ENCODE results near the gene SYCP2.

SYCP2 gene

DNA sequence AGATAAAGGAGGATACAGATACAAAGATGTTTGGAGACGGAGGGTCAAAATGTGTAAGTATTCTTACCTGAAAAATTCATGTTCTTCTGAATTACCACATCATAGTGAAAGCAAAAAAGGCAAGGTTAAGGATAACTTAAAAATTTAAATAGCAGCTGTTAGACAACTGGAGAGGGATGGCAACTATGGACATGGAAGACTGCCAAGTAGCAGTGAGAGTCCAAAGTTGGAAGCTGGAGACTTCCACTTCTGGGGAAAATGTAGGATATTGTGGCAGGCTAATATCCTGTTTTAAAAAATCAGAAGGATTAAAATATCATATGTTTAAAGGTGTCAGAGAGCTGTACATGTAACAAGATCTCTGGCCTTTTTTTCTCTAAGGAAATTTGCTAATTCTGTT is 29.8 kb downstream of the SYCP2 start:
- H2AFZ ChIP-seq (ENCODE audit: low read depth, low read length): no peak overlapping the region

DNA sequence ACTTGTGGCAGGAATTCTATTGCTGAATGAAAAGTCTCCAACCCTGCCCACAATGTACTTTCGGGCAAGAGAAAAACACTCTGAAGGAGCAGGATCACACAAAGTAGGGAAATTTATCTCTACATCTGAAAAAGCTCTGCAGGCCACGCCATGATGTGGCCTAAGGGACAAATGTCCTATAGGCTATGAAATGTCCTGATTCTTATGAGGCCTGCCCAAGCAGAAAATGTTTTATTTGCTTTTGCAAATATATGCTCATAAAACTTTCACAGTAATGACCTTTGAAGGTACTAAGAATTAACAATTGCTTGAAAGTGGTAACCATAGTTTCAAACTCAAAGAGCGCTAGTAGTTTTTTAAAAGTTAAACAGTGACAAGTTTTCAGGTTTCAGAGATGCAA is 31.0 kb downstream of the SYCP2 start:
- 78% methylated on average over 3 of the region's 3 CpGs for WGBS
- no peak overlapping the region for H3K4me3 ChIP-seq (ENCODE audit: insufficient read depth in 1 of 2, low read depth in 1 of 2, low read length in 2 of 2)

More for the DNA sequence above, 29.8 kb downstream of the SYCP2 start:
- Histone ChIP-seq H4K8ac (ENCODE audit: low read length) (no peak overlapping the region), H3K14ac (ENCODE audit: low read length in 2 of 2) (no peak overlapping the region), H3K18ac (ENCODE audit: low read depth in 1 of 2, low read length in 2 of 2) (no peak overlapping the region), H3K9ac (ENCODE audit: low read length) (no peak overlapping the region), H3K9me3 (ENCODE audit: control insufficient read depth, low read length) (no peaks in the 10 kb centered on the region), H3K4me3 (ENCODE audit: insufficient read depth in 1 of 2, low read depth in 1 of 2, low read length in 2 of 2) (no peak overlapping the region), H3K79me1 (replicated peaks; ENCODE audit: low read length, poor library complexity, severe bottlenecking) (no peaks in the 10 kb centered on the region), H3K36me3 (ENCODE audit: control insufficient read depth in 1 of 2, insufficient read depth in 2 of 2, low read depth in 1 of 2, low read length in 2 of 2) (no peaks in the 10 kb centered on the region), H2BK15ac (ENCODE audit: low read depth, poor library complexity, severe bottlenecking) (no peak overlapping the region), H3K27me3 (ENCODE audit: control insufficient read depth in 1 of 2, insufficient read depth in 1 of 2, low read length in 2 of 2) (no peaks in the 10 kb centered on the region), H2BK5ac (ENCODE audit: low read depth, low read length, poor library complexity, severe bottlenecking) (no peak overlapping the region), H3K27ac (ENCODE audit: low read length, poor library complexity, severe bottlenecking) (no peak overlapping the region), H3K4me1 (ENCODE audit: control insufficient read depth, insufficient read depth, low read depth, low read length) (no peaks in the 10 kb centered on the region), H2BK12ac (ENCODE audit: low read length in 2 of 2) (no peak overlapping the region), H2BK120ac (ENCODE audit: low read depth, low read length) (no peak overlapping the region), H3K4ac (ENCODE audit: low read depth in 1 of 2, low read length in 2 of 2) (no peak overlapping the region), H3K4me2 (ENCODE audit: low read length, poor library complexity, severe bottlenecking) (no peak overlapping the region), H3K23ac (ENCODE audit: low read length in 2 of 2) (no peak overlapping the region), H2AK5ac (ENCODE audit: low read length, severe bottlenecking) (no peak overlapping the region), H4K91ac (ENCODE audit: low read length) (no peak overlapping the region)
- no peak for DNase-seq
- WGBS: no CpG with 5 or more reads among the region's 1 CpG

DNA sequence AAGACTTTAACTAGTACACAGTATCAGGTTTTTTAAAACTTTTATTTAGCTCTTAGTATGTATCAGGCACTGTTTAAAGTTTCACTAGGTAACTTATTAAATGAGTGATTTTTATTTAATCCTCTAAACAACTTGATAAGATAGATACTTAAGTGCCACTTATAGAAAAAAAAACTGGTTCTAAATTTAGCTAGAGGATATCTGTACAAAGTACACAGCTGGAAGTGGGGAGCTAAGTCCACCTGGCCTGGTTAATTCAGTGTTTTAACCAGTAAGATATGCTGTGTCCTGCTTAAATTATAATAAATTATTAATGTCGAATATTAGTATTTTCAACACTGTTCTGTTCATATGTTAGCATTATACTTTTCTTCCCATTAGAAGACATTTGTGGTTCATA is 37.5 kb downstream of the SYCP2 start:
- Histone ChIP-seq H2BK12ac (ENCODE audit: low read length in 2 of 2) (no peak overlapping the region), H3K14ac (ENCODE audit: low read length in 2 of 2) (no peak overlapping the region), H3K9ac (ENCODE audit: low read length) (no peak overlapping the region), H3K27me3 (ENCODE audit: control insufficient read depth in 1 of 2, insufficient read depth in 1 of 2, low read length in 2 of 2) (no peaks in the 10 kb centered on the region), H3K4me1 (ENCODE audit: control insufficient read depth, insufficient read depth, low read depth, low read length) (no peaks in the 10 kb centered on the region), H2BK120ac (ENCODE audit: low read depth, low read length) (no peak overlapping the region), H3K36me3 (ENCODE audit: control insufficient read depth in 1 of 2, insufficient read depth in 2 of 2, low read depth in 1 of 2, low read length in 2 of 2) (no peaks in the 10 kb centered on the region), H3K4me3 (ENCODE audit: insufficient read depth in 1 of 2, low read depth in 1 of 2, low read length in 2 of 2) (no peak overlapping the region), H3K27ac (ENCODE audit: low read length, poor library complexity, severe bottlenecking) (no peak overlapping the region), H3K18ac (ENCODE audit: low read depth in 1 of 2, low read length in 2 of 2) (no peak overlapping the region), H3K4ac (ENCODE audit: low read depth in 1 of 2, low read length in 2 of 2) (no peak overlapping the region), H2AFZ (ENCODE audit: low read depth, low read length) (no peak overlapping the region), H2BK5ac (ENCODE audit: low read depth, low read length, poor library complexity, severe bottlenecking) (no peak overlapping the region), H3K79me1 (replicated peaks; ENCODE audit: low read length, poor library complexity, severe bottlenecking) (no peaks in the 10 kb centered on the region), H2BK15ac (ENCODE audit: low read depth, poor library complexity, severe bottlenecking) (no peak overlapping the region), H3K4me2 (ENCODE audit: low read length, poor library complexity, severe bottlenecking) (no peak overlapping the region), H3K23ac (ENCODE audit: low read length in 2 of 2) (no peak overlapping the region), H3K9me3 (ENCODE audit: control insufficient read depth, low read length) (no peaks in the 10 kb centered on the region), H4K8ac (ENCODE audit: low read length) (no peak overlapping the region), H2AK5ac (ENCODE audit: low read length, severe bottlenecking) (no peak overlapping the region), H4K91ac (ENCODE audit: low read length) (no peak overlapping the region)
- WGBS: no CpG with 5 or more reads among the region's 1 CpG
- DNase-seq: no peak

More for the DNA sequence above, 31.0 kb downstream of the SYCP2 start:
- Histone ChIP-seq H3K9me3 (ENCODE audit: control insufficient read depth, low read length) (no peaks in the 10 kb centered on the region), H3K27me3 (ENCODE audit: control insufficient read depth in 1 of 2, insufficient read depth in 1 of 2, low read length in 2 of 2) (no peaks in the 10 kb centered on the region), H3K36me3 (ENCODE audit: control insufficient read depth in 1 of 2, insufficient read depth in 2 of 2, low read depth in 1 of 2, low read length in 2 of 2) (no peaks in the 10 kb centered on the region), H3K14ac (ENCODE audit: low read length in 2 of 2) (no peak overlapping the region), H4K8ac (ENCODE audit: low read length) (no peak overlapping the region), H3K79me1 (replicated peaks; ENCODE audit: low read length, poor library complexity, severe bottlenecking) (no peaks in the 10 kb centered on the region), H2BK5ac (ENCODE audit: low read depth, low read length, poor library complexity, severe bottlenecking) (no peak overlapping the region), H3K4me2 (ENCODE audit: low read length, poor library complexity, severe bottlenecking) (no peak overlapping the region), H3K9ac (ENCODE audit: low read length) (no peak overlapping the region), H4K91ac (ENCODE audit: low read length) (no peak overlapping the region), H3K27ac (ENCODE audit: low read length, poor library complexity, severe bottlenecking) (no peak overlapping the region), H2BK12ac (ENCODE audit: low read length in 2 of 2) (no peak overlapping the region), H2AFZ (ENCODE audit: low read depth, low read length) (no peak overlapping the region), H3K18ac (ENCODE audit: low read depth in 1 of 2, low read length in 2 of 2) (no peak overlapping the region), H2BK120ac (ENCODE audit: low read depth, low read length) (no peak overlapping the region), H2BK15ac (ENCODE audit: low read depth, poor library complexity, severe bottlenecking) (no peak overlapping the region), H2AK5ac (ENCODE audit: low read length, severe bottlenecking) (no peak overlapping the region), H3K4me1 (ENCODE audit: control insufficient read depth, insufficient read depth, low read depth, low read length) (no peaks in the 10 kb centered on the region), H3K23ac (ENCODE audit: low read length in 2 of 2) (no peak overlapping the region), H3K4ac (ENCODE audit: low read depth in 1 of 2, low read length in 2 of 2) (no peak overlapping the region)
- no peak for DNase-seq

DNA sequence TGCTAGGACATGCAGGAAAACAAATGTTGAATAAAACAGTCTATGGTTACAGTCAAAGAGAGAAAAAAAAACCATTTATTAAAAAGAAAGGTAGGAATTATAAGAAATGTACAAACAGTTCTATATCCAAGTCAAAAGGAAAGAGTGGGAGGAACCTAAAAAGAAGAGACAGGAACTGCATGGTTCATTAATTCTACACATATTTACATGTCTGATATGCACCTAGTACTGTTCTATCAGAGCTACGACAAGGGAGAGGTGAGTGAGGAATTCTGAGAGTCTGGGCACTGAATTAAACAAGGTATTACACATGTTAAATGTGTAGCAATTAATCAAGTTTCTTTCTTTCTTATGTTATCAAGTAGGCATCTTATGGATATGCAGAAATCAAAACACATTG is 41.9 kb downstream of the SYCP2 start:
- H3K14ac ChIP-seq (ENCODE audit: low read length in 2 of 2): no peak overlapping the region
- WGBS: no CpG with 5 or more reads among the region's 1 CpG

More for the DNA sequence above, 41.9 kb downstream of the SYCP2 start:
- Histone ChIP-seq H2AFZ (ENCODE audit: low read depth, low read length) (no peak overlapping the region), H2BK5ac (ENCODE audit: low read depth, low read length, poor library complexity, severe bottlenecking) (no peak overlapping the region), H3K79me1 (replicated peaks; ENCODE audit: low read length, poor library complexity, severe bottlenecking) (no peaks in the 10 kb centered on the region), H3K9ac (ENCODE audit: low read length) (no peak overlapping the region), H3K36me3 (ENCODE audit: control insufficient read depth in 1 of 2, insufficient read depth in 2 of 2, low read depth in 1 of 2, low read length in 2 of 2) (no peaks in the 10 kb centered on the region), H3K23ac (ENCODE audit: low read length in 2 of 2) (no peak overlapping the region), H3K4me3 (ENCODE audit: insufficient read depth in 1 of 2, low read depth in 1 of 2, low read length in 2 of 2) (no peak overlapping the region), H4K8ac (ENCODE audit: low read length) (no peak overlapping the region), H3K4ac (ENCODE audit: low read depth in 1 of 2, low read length in 2 of 2) (no peak overlapping the region), H3K4me2 (ENCODE audit: low read length, poor library complexity, severe bottlenecking) (no peak overlapping the region), H2AK5ac (ENCODE audit: low read length, severe bottlenecking) (no peak overlapping the region), H3K27ac (ENCODE audit: low read length, poor library complexity, severe bottlenecking) (no peak overlapping the region), H2BK120ac (ENCODE audit: low read depth, low read length) (no peak overlapping the region), H3K27me3 (ENCODE audit: control insufficient read depth in 1 of 2, insufficient read depth in 1 of 2, low read length in 2 of 2) (no peaks in the 10 kb centered on the region), H3K18ac (ENCODE audit: low read depth in 1 of 2, low read length in 2 of 2) (no peak overlapping the region), H2BK15ac (ENCODE audit: low read depth, poor library complexity, severe bottlenecking) (no peak overlapping the region), H3K9me3 (ENCODE audit: control insufficient read depth, low read length) (no peaks in the 10 kb centered on the region), H3K4me1 (ENCODE audit: control insufficient read depth, insufficient read depth, low read depth, low read length) (no peaks in the 10 kb centered on the region), H2BK12ac (ENCODE audit: low read length in 2 of 2) (no peak overlapping the region), H4K91ac (ENCODE audit: low read length) (no peak overlapping the region)
- DNase-seq: no peak

Data from mesenchymal stem cell (in vitro differentiated cells and primary cell).